Stimulated activated CD8-positive, alpha-beta memory T cell treated with anti-CD3 and anti-CD28 coated beads, Interleukin-15, amount 100 ng/mL, for 4 hours (primary cell): Measurements from ENCODE around the gene ID3.
A peak's percentile ranks its signal among the peaks of the same experiment; 100 is the strongest.
"Not testable (repeated sequence)": the region's sequence is repeated elsewhere in the genome, so short reads cannot be mapped to it uniquely, and the experiment has no call there.

ENCODE experiments used
- DNase-seq, 2 donors: peaks; one replicate each; pipeline ENCODE4 v3.0.0-alpha.2; 2020; ENCODE audit warnings: low read depth in 2 of 2

ID3 gene

GRCh38 chr1:23551849-23552248 is 7.5 kb downstream of the ID3 start:
- DNase-seq: no peak

GRCh38 chr1:23548704-23549143 is 10.6 kb downstream of the ID3 start:
- no peak for DNase-seq

- no peak for DNase-seq
Measured at GRCh38 chr1:23546897-23547584, 12.3 kb downstream of the ID3 start.

- DNase-seq: no peak
Measured at GRCh38 chr1:23545851-23546250, 13.4 kb downstream of the ID3 start.

- DNase-seq: peak in 1 of 2 donors; percentile 51
Measured at GRCh38 chr1:23544444-23545389, 14.6 kb downstream of the ID3 start.

DNA sequence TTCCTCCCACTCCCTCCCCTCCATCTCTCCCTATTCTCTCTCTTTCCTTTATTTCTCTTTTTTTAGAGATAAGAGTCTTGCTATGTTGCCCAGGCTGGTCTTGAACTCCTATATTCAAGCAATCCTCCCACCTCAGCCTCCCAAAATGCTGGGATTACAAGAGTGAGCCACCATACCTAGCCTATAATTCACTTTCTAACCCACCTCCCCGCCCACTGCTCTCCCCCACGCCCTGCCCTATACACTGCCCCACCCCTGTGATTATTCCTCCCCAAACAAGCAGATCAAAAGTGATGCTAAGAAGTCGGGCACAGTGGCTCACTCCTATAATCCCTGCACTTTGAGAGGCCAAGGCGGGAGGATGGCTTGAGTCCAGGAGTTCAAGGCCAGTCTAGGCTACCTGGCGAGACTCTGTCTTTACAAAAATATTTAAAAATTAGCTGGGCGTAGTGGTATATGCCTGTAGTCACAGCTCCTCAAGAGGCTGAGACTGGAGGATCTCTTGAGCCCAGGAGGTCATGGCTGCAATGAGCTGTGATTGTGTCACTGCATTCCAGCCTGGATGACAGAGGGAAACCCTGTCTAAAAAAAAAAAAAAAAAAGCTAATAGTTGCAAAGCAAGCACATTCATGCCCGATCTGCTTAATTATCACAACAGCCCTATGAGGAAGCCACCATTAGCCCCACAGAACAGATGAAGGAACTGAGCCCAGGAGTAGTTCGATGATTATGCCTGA is 15.4 kb downstream of the ID3 start:
- no peak for DNase-seq

- not testable (repeated sequence) for DNase-seq
Measured at GRCh38 chr1:23542940-23543339, 16.4 kb downstream of the ID3 start.

DNA sequence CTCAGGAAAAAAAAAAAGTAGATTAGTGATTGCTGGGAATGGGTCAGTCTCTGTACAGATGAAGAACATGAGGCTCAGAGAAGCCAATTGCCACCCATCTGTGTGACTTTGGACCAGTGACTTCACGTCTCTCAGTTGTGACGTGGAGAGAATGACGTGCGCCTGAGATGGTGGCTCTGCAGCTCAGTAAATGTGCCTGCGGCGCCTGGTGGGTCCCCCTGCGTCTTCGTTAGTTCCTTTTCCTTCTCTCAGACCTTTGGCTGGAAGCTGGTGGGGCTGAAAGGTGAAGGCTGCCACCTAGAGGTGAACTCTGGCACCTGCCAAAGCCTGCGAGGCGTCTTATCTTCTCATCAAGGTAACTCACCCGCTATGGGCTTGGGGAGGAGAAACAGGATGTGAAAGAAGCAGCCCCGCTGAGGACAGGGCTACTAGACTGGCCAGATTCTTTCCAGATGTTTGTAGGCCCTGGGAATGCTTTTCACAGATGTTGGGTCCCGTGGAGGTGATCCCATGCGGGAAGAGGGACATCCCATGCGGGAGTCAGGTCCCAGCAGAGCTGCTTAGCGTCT is 19.5 kb downstream of the ID3 start:
- peak; percentile 73 to 81 for DNase-seq

GRCh38 chr1:23537296-23537973 is 21.9 kb downstream of the ID3 start:
- DNase-seq: no peak

DNA sequence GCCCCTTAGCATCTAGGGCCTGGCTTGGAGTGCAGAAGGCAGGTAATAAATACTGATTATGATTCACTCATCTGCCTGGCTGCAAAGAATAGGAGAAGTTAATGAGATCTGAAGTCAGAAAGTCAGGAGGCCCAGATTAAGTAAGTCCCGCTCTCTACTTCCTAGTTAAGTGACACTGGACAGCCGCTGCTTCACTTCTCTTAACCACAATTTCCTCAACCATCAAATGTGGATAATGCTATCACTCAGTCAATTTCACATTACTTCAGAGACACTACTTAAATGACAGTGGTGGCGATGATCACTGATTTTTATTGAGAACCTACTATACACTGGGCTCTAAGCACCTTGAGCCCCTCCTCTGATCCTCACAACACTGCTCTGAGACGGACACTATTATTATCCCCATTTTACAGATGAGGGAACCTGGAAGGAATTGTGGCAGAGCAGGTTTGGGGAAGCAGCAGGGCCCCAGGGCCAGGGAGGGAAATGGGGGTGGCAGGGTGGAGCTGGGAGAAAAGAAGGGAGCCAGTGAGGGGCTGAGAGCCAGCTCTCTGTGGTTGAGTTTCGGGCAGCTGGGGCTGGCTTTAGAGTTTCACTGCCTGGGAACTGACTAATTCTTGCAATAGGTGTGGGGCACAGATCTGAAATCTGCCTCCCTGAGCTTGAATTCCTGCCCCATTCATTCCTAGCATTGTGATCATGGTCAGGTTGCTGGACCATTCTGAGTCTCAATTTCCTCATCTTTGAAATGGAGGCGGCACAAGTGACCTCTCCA is 25.9 kb downstream of the ID3 start:
- no peak for DNase-seq

DNA sequence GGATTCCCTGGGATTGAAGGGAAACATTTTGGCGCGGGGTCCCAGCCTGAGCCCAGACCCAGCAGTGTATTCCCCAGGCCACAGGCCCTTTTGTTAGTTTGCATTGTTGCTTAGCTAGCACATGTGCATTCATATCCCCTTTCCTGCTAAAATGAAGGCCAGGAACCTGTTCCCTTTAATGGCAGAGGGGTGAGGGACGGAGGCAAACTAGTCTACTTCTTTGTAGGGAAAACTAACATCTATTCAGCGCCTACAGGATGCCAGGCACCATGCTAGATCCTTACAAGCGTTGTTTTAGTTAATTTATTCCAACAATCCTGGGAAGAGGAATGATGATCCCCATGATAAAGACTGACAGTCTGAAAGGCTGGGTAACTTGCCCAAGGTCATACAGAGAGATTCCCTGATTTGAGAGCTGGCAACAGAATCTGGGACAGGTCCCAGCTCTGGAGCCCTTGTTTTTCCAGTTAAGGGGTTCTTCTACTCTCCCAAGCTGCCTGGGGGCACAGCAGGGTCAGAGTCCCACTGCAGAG is 27.7 kb downstream of the ID3 start:
- no peak for DNase-seq

DNA sequence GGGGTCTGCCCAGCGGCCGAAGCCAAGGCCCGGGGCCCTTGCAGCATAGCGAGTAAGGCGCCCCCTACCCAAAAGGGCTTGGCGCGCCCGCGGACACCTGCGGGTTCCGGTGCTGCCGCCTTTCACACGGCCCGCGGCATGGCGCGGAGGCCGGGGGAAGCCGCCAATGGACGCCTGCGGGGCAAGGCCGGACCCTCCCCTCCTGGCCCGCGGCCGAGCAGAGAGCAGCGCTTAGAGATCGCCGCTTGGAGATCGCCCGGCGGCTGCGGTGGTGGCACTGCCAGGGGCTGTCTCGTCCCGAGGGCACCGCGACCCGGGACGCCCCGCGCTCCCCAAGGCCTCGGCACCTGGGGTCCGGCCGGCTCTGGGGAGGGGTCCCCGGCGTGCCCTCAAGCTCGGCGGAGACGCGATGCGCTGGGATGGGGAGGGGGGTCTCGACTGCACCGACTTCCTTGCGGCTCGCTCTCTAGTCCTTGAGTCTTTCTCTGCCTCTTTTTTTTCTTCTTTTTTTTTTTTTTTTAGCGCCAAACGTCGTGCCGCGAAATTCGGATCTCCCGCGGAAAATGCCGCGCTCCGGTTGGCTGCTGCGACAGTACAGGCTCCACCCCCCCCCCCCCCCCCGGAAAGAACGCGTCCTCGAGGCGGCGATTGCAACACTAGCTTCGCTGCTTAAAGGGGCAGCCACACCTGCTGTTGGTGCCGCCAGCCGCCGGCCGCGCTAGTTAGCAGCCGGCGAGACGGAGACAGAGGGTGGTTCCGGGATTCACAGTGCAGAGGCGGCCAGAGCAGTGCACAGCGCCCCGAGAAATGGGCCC is 28.3 kb downstream of the ID3 start, which contains the start of gene E2F2:
Gene E2F2, minus strand, starts transcription at position 487 of the 815 bp plus-strand sequence. Its CDS starts 440 bp downstream, at position 47.
- DNase-seq: peak; percentile 57 to 63

- DNase-seq: no peak
Measured at GRCh38 chr1:23530087-23530746, 29.1 kb downstream of the ID3 start.

- no peak for DNase-seq
Measured at GRCh38 chr1:23529146-23530086, 29.9 kb downstream of the ID3 start.

GRCh38 chr1:23528250-23528978 is 30.9 kb downstream of the ID3 start:
- DNase-seq: peak; percentile 41 to 44

DNA sequence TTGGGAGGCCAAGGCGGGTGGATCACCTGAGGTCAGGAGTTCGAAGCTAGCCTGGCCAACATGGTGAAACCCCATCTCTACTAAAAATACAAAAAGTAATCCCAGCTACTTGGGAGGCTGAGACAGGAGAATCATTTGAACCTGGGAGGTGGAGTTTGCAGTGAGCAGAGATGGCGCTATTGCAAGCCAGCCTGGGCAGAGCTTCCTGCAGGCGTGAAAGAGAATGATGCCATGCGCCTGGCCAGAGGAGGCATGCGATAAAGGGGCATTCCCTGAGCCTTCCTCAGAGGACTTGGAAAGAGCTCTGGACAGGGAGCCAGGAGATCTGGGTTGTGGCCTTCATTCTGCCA is 31.4 kb downstream of the ID3 start:
- no peak for DNase-seq

DNA sequence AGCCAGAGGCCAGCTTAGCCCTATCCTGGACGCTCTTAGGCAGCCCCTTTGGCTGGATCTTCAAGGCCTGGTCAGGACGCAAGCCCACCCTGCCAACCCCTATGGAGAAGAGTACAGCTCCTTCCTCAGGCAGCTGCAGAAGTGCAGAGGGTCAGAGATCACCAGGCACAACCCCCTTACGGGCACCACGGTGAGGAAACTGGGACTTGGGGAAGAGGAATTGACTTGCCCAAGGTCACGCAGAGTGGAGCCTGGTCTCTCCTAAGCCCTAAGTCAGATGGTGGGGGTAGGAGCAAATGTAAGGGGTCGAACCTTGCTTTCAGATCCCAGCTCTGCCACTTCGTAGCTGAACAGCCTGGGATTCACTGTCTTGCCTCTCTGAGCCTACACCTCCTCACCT is 31.9 kb downstream of the ID3 start:
- no peak for DNase-seq
